ENCODE data around the gene UST.
"Not testable (repeated sequence)": the region's sequence is repeated elsewhere in the genome, so short reads cannot be mapped to it uniquely, and the experiment has no call there.

The UST gene

GRCh38 chr6:148971031-148971927 is 224.4 kb downstream of the UST start:
- Mint-ChIP-seq H3K4me1 (ENCODE audit: low read depth) (no peaks in the 10 kb centered on the region), H3K27me3 (ENCODE audit: low read depth) (peaks cover 32% of the 10 kb centered on the region), H3K36me3 (ENCODE audit: low read depth) (no peaks in the 10 kb centered on the region), H3K9me3 (no peaks in the 10 kb centered on the region), H3K27ac (no peak overlapping the region), H3K4me3 (no peak overlapping the region)
- DNase-seq (ENCODE audit: low spot score) = no peak

GRCh38 chr6:148972481-148972880 is 225.7 kb downstream of the UST start:
- no peak overlapping the region for H3K4me3 Mint-ChIP-seq
- no peaks in the 10 kb centered on the region for H3K4me1 Mint-ChIP-seq (ENCODE audit: low read depth)
- DNase-seq (ENCODE audit: low spot score) = peak; percentile 15
- H3K27ac Mint-ChIP-seq = no peak overlapping the region
- H3K36me3 Mint-ChIP-seq (ENCODE audit: low read depth) = no peaks in the 10 kb centered on the region
- H3K27me3 Mint-ChIP-seq (ENCODE audit: low read depth) = peaks cover 36% of the 10 kb centered on the region
- no peaks in the 10 kb centered on the region for H3K9me3 Mint-ChIP-seq

- Mint-ChIP-seq H3K27me3 (ENCODE audit: low read depth) (peaks cover 35% of the 10 kb centered on the region), H3K36me3 (ENCODE audit: low read depth) (no peaks in the 10 kb centered on the region), H3K4me1 (ENCODE audit: low read depth) (no peaks in the 10 kb centered on the region), H3K4me3 (no peak overlapping the region), H3K9me3 (no peaks in the 10 kb centered on the region), H3K27ac (no peak overlapping the region)
- DNase-seq (ENCODE audit: low spot score) = no peak
Observed at GRCh38 chr6:148973538-148974208, 226.8 kb downstream of the UST start.

- H3K27me3 Mint-ChIP-seq (ENCODE audit: low read depth) = peaks cover 35% of the 10 kb centered on the region
- no peak for DNase-seq (ENCODE audit: low spot score)
- no peaks in the 10 kb centered on the region for H3K36me3 Mint-ChIP-seq (ENCODE audit: low read depth)
- H3K27ac Mint-ChIP-seq = no peak overlapping the region
- H3K4me3 Mint-ChIP-seq = no peak overlapping the region
- no peaks in the 10 kb centered on the region for H3K4me1 Mint-ChIP-seq (ENCODE audit: low read depth)
- no peaks in the 10 kb centered on the region for H3K9me3 Mint-ChIP-seq
Observed at GRCh38 chr6:148974351-148974750, 227.5 kb downstream of the UST start.

GRCh38 chr6:148978298-148978697 is 231.5 kb downstream of the UST start:
- not testable (repeated sequence) for H3K27ac Mint-ChIP-seq; DNase-seq (ENCODE audit: low spot score); H3K4me3 Mint-ChIP-seq; H3K4me1 Mint-ChIP-seq (ENCODE audit: low read depth); H3K9me3 Mint-ChIP-seq; H3K36me3 Mint-ChIP-seq (ENCODE audit: low read depth)
- peaks cover 38% of the 10 kb centered on the region for H3K27me3 Mint-ChIP-seq (ENCODE audit: low read depth)

GRCh38 chr6:148979014-148979901 is 232.4 kb downstream of the UST start:
- Mint-ChIP-seq H3K27me3 (ENCODE audit: low read depth) (peaks cover 31% of the 10 kb centered on the region), H3K9me3 (no peaks in the 10 kb centered on the region), H3K4me3 (no peak overlapping the region), H3K27ac (no peak overlapping the region), H3K4me1 (ENCODE audit: low read depth) (no peaks in the 10 kb centered on the region), H3K36me3 (ENCODE audit: low read depth) (no peaks in the 10 kb centered on the region)
- no peak for DNase-seq (ENCODE audit: low spot score)

GRCh38 chr6:148980234-148980633 is 233.4 kb downstream of the UST start:
- Mint-ChIP-seq H3K27ac (no peak overlapping the region), H3K9me3 (no peaks in the 10 kb centered on the region), H3K36me3 (ENCODE audit: low read depth) (no peaks in the 10 kb centered on the region), H3K4me3 (no peak overlapping the region), H3K27me3 (ENCODE audit: low read depth) (peaks cover 27% of the 10 kb centered on the region), H3K4me1 (ENCODE audit: low read depth) (no peaks in the 10 kb centered on the region)
- no peak for DNase-seq (ENCODE audit: low spot score)

- Mint-ChIP-seq H3K9me3 (no peaks in the 10 kb centered on the region), H3K4me1 (ENCODE audit: low read depth) (no peaks in the 10 kb centered on the region), H3K27me3 (ENCODE audit: low read depth) (peaks cover 22% of the 10 kb centered on the region), H3K36me3 (ENCODE audit: low read depth) (no peaks in the 10 kb centered on the region), H3K4me3 (no peak overlapping the region), H3K27ac (no peak overlapping the region)
- DNase-seq (ENCODE audit: low spot score) = no peak
Observed at GRCh38 chr6:148981515-148981914, 234.7 kb downstream of the UST start.

GRCh38 chr6:148983101-148983761 is 236.4 kb downstream of the UST start:
- DNase-seq (ENCODE audit: low spot score) = no peak
- H3K27me3 Mint-ChIP-seq (ENCODE audit: low read depth) = peaks cover 27% of the 10 kb centered on the region
- H3K36me3 Mint-ChIP-seq (ENCODE audit: low read depth) = no peaks in the 10 kb centered on the region
- H3K9me3 Mint-ChIP-seq = no peaks in the 10 kb centered on the region
- H3K4me3 Mint-ChIP-seq = no peak overlapping the region
- no peak overlapping the region for H3K27ac Mint-ChIP-seq
- no peaks in the 10 kb centered on the region for H3K4me1 Mint-ChIP-seq (ENCODE audit: low read depth)

- Mint-ChIP-seq H3K27me3 (ENCODE audit: low read depth) (peaks cover 30% of the 10 kb centered on the region), H3K4me1 (ENCODE audit: low read depth) (no peaks in the 10 kb centered on the region)
Observed at GRCh38 chr6:148983966-148984365, 237.1 kb downstream of the UST start.

GRCh38 chr6:148984531-148985056 is 237.8 kb downstream of the UST start:
- Mint-ChIP-seq H3K4me1 (ENCODE audit: low read depth) (peaks cover 1% of the 10 kb centered on the region), H3K36me3 (ENCODE audit: low read depth) (no peaks in the 10 kb centered on the region), H3K4me3 (no peak overlapping the region), H3K27ac (no peak overlapping the region), H3K9me3 (no peaks in the 10 kb centered on the region), H3K27me3 (ENCODE audit: low read depth) (peaks cover 28% of the 10 kb centered on the region)
- no peak for DNase-seq (ENCODE audit: low spot score)

More at GRCh38 chr6:148983966-148984365, 237.1 kb downstream of the UST start:
- Mint-ChIP-seq H3K27ac (no peak overlapping the region), H3K4me3 (no peak overlapping the region), H3K36me3 (ENCODE audit: low read depth) (no peaks in the 10 kb centered on the region), H3K9me3 (no peaks in the 10 kb centered on the region)
- no peak for DNase-seq (ENCODE audit: low spot score)

GRCh38 chr6:148985499-148985898 is 238.7 kb downstream of the UST start:
- Mint-ChIP-seq H3K27ac (no peak overlapping the region), H3K36me3 (ENCODE audit: low read depth) (no peaks in the 10 kb centered on the region), H3K4me1 (ENCODE audit: low read depth) (peaks cover 1% of the 10 kb centered on the region), H3K9me3 (no peaks in the 10 kb centered on the region), H3K4me3 (no peak overlapping the region), H3K27me3 (ENCODE audit: low read depth) (peaks cover 27% of the 10 kb centered on the region)
- DNase-seq (ENCODE audit: low spot score) = no peak

GRCh38 chr6:148986608-148987007 is 239.8 kb downstream of the UST start:
- H3K4me3 Mint-ChIP-seq = no peak overlapping the region
- no peaks in the 10 kb centered on the region for H3K9me3 Mint-ChIP-seq
- no peaks in the 10 kb centered on the region for H3K36me3 Mint-ChIP-seq (ENCODE audit: low read depth)
- no peak for DNase-seq (ENCODE audit: low spot score)
- no peak overlapping the region for H3K27ac Mint-ChIP-seq
- H3K27me3 Mint-ChIP-seq (ENCODE audit: low read depth) = peaks cover 22% of the 10 kb centered on the region
- H3K4me1 Mint-ChIP-seq (ENCODE audit: low read depth) = peaks cover 1% of the 10 kb centered on the region

Data from T-helper 2 cell treated with Interferon-gamma antibody and Interleukin-4, amounts not matched to agents 5 μg/mL and 100 μg/mL, for 36 hours (primary cell).